K562 (cell line): ENCODE results near the gene KAZN. TPM values are rescaled to one million over a fixed set of nuclear protein-coding genes. Genes with fewer than 3 reads are reported as not detected.

ENCODE experiments used
- ATAC-seq: fragments of 200-7000 bp; cut with Tn5 transposase; 3 replicates; pipeline ENCODE4 v1.9.1; 2020; ENCODE audit warnings: moderate library complexity
- BruUV-seq: library from RNA; stranded (reverse); fragments of 400-500 nt; replicated peaks from 2 replicates; lab custom pipeline; 2021; lab: Mats Ljungman, UMichigan
- CTCF ChIA-PET: fragments of 300-600 bp; formaldehyde crosslinking; extraction: SDS; loops from one replicate; lab custom pipeline; 2021; ENCODE audit warnings: low intra/inter-chr PET ratio; lab: Yijun Ruan, JAX
- POLR2A ChIA-PET: fragments of 300-600, 350-650 bp; sonication (Branson Sonifier 250); formaldehyde crosslinking; extraction: SDS; loops from one replicate; lab custom pipeline; 2021; ENCODE audit warnings: antibody characterized with exemption, inconsistent platforms; lab: Yijun Ruan, JAX
- DNase-seq, 4 experiments: peaks; one replicate each; pipeline versions ENCODE4 v3.0.0 to v3.0.0-alpha.2; 2011 to 2018; ENCODE audit warnings: low spot score in 3 of 4, mixed read lengths in 3 of 4; ENCODE audit errors: extremely low read depth in 1 of 4
- FAIRE-seq: peaks from 2 replicates; lab custom pipeline; 2011; peaks lifted over from hg19 to GRCh38; lab: Jason Lieb, UNC
- H2AFZ ChIP-seq: 2 replicates; pipeline ENCODE4 v1.6.0; 2011; ENCODE audit warnings: low read depth, low read length, control low read depth, inconsistent platforms
- H3K27ac ChIP-seq: fragments of 200-600 bp; 3 replicates; pipeline ENCODE4 v1.8.0; 2011; ENCODE audit warnings: low read depth, mild to moderate bottlenecking, control low read depth, inconsistent platforms, low read length, moderate library complexity, mixed read lengths; ENCODE audit errors: extremely low read depth
- H3K27me3 ChIP-seq, 2 experiments: fragments of 300-600 bp in 1 of 2; 2 replicates in 1 of 2; 3 replicates in 1 of 2; pipeline versions ENCODE4 v1.6.0 to v1.8.0; 2011; ENCODE audit warnings: inconsistent platforms in 2 of 2, low read length in 2 of 2, mild to moderate bottlenecking in 1 of 2, mixed read lengths in 1 of 2, moderate library complexity in 1 of 2; ENCODE audit not compliant: control insufficient read depth in 2 of 2, insufficient read depth in 2 of 2
- H3K36me3 ChIP-seq: fragments of 300-600 bp; 3 replicates; pipeline ENCODE4 v1.8.0; 2011; ENCODE audit warnings: mild to moderate bottlenecking, low read length, inconsistent platforms; ENCODE audit not compliant: control insufficient read depth, insufficient read depth
- H3K4me1 ChIP-seq, 2 experiments: fragments of 200-600 bp in 1 of 2; replicated peaks in 1 of 2; 2 replicates in 1 of 2; 3 replicates in 1 of 2; pipeline versions ENCODE4 v1.5.1 to v1.8.0; 2011; ENCODE audit warnings: inconsistent platforms in 2 of 2, low read length in 2 of 2, mild to moderate bottlenecking in 1 of 2, mixed read lengths in 1 of 2, moderate library complexity in 1 of 2; ENCODE audit not compliant: control insufficient read depth in 2 of 2, insufficient read depth in 2 of 2
- H3K4me2 ChIP-seq: 2 replicates; pipeline ENCODE4 v1.6.1; 2011; ENCODE audit warnings: low read length, control low read depth, inconsistent platforms, mixed read lengths; ENCODE audit not compliant: insufficient read depth
- H3K4me3 ChIP-seq: fragments of 200-600 bp; sonication (generic), shearing (Covaris generic); 2 replicates; pipeline ENCODE4 v1.5.1; 2016; ENCODE audit warnings: control low read depth, inconsistent platforms
- H3K79me2 ChIP-seq: fragments of 200-600 bp; 3 replicates; pipeline ENCODE4 v1.8.0; 2011; ENCODE audit warnings: low read length, inconsistent platforms; ENCODE audit not compliant: control insufficient read depth, insufficient read depth
- H3K9ac ChIP-seq, 2 experiments: 2 replicates each; pipeline versions ENCODE4 v1.6.0 to v1.6.1; 2011; ENCODE audit warnings: low read depth in 2 of 2, low read length in 2 of 2, control low read depth in 1 of 2, inconsistent platforms in 1 of 2, mild to moderate bottlenecking in 1 of 2, mixed read lengths in 1 of 2; ENCODE audit not compliant: insufficient read depth in 1 of 2
- H3K9me1 ChIP-seq: one replicate; pipeline ENCODE4 v1.6.0; 2011; ENCODE audit warnings: inconsistent platforms, mild to moderate bottlenecking, low read length, moderate library complexity; ENCODE audit not compliant: control insufficient read depth, insufficient read depth
- H3K9me3 ChIP-seq: replicated peaks from 2 replicates; pipeline ENCODE4 v1.5.1; 2011; ENCODE audit warnings: low read depth, low read length, inconsistent platforms; ENCODE audit not compliant: control insufficient read depth, insufficient read depth
- H4K20me1 ChIP-seq: replicated peaks from 2 replicates; pipeline ENCODE4 v1.6.1; 2011; ENCODE audit warnings: low read length, inconsistent platforms, mixed read lengths; ENCODE audit not compliant: control insufficient read depth, insufficient read depth
- ATF4 ChIP-seq: fragments of 450-650 bp; formaldehyde crosslinking; IDR thresholded peaks from 2 replicates; pipeline ENCODE4 v1.4.0; 2022; ENCODE audit warnings: mild to moderate bottlenecking, moderate library complexity
- CTCF ChIP-seq, 3 experiments: IDR thresholded peaks in 2 of 3; conservative IDR thresholded peaks in 1 of 3; 2 replicates each; pipeline ENCODE4 v1.5.1; 2011 to 2012; ENCODE audit warnings: low read length in 3 of 3, mild to moderate bottlenecking in 3 of 3, control low read depth in 2 of 3, improper control_type of control experiment in 1 of 3, inconsistent platforms in 1 of 3, low read depth in 1 of 3, mixed read lengths in 1 of 3, moderate library complexity in 1 of 3; ENCODE audit not compliant: insufficient read depth in 2 of 3
- ELF2 ChIP-seq: fragments of 250-450 bp; sonication (Bioruptor Pico); IDR thresholded peaks from 2 replicates; pipeline ENCODE4 v1.5.0; 2021; ENCODE audit warnings: mild to moderate bottlenecking
- EP400 ChIP-seq: fragments of 450-650 bp; IDR thresholded peaks from 2 replicates; pipeline ENCODE4 v1.6.1; 2017; ENCODE audit warnings: antibody characterized with exemption, mild to moderate bottlenecking, moderate library complexity
- HIVEP1 ChIP-seq: fragments of 250-450 bp; sonication (Bioruptor Pico); IDR thresholded peaks from 2 replicates; pipeline ENCODE4 v1.4.0; 2020; ENCODE audit warnings: mild to moderate bottlenecking
- NCOA2 ChIP-seq, 2 experiments: fragments of 450-650 bp; IDR thresholded peaks; 2 replicates each; pipeline ENCODE4 v1.6.1; 2018; ENCODE audit warnings: mild to moderate bottlenecking in 2 of 2, moderate library complexity in 1 of 2; ENCODE audit not compliant: partially characterized antibody in 2 of 2
- POLR2H ChIP-seq: IDR thresholded peaks from 2 replicates; pipeline ENCODE4 v1.6.1; 2016; ENCODE audit warnings: missing genetic modification characterization, low read depth, mild to moderate bottlenecking, control low read depth, missing compliant biosample characterization, moderate library complexity
- RFX7 ChIP-seq: fragments of 250-450 bp; sonication (Bioruptor Pico); IDR thresholded peaks from 2 replicates; pipeline ENCODE4 v1.5.1; 2021; ENCODE audit warnings: mild to moderate bottlenecking
- SMAD4 ChIP-seq: fragments of 250-450 bp; sonication (Bioruptor Pico); conservative IDR thresholded peaks from 2 replicates; pipeline ENCODE4 v1.8.0; 2021; ENCODE audit warnings: inconsistent platforms, mild to moderate bottlenecking, moderate library complexity
- TEAD1 ChIP-seq, 2 experiments: fragments of 450-650 bp in 1 of 2; sonication (generic) in 1 of 2; formaldehyde crosslinking; IDR thresholded peaks; 2 replicates each; pipeline versions ENCODE4 v1.4.0 to v1.8.0; 2020 to 2022; ENCODE audit warnings: mild to moderate bottlenecking in 2 of 2, missing genetic modification reagents in 1 of 2
- ZNF449 ChIP-seq: fragments of 250-450 bp; sonication (Bioruptor Pico); IDR thresholded peaks from 2 replicates; pipeline ENCODE4 v1.8.0; 2022; ENCODE audit warnings: moderate library complexity, mild to moderate bottlenecking, inconsistent platforms
- ZNF589 ChIP-seq: fragments of 200-800 bp; sonication (Bioruptor generic); IDR thresholded peaks from 2 replicates; pipeline ENCODE4 v1.6.1; 2016; ENCODE audit warnings: low read depth, missing genetic modification characterization, missing compliant biosample characterization
- ZNF76 ChIP-seq: fragments of 250-450 bp; sonication (Bioruptor Pico); IDR thresholded peaks from 2 replicates; pipeline ENCODE4 v1.4.0; 2020; ENCODE audit warnings: mild to moderate bottlenecking, moderate library complexity, borderline replicate concordance
- WGBS: fragments of 100-300 bp; shearing (Covaris generic); methylation state at CpG from one replicate; pipeline ENCODE4 v1.1.6; 2016; ENCODE audit warnings: low coverage, mixed read lengths; ENCODE audit not compliant: insufficient coverage; ENCODE audit errors: missing lambda C conversion rate; 5-methylcytosine and 5-hydroxymethylcytosine counted together
- in situ Hi-C: fragments of 300-500 bp; cut with MboI; formaldehyde crosslinking; loops from 4 replicates; pipeline ENCODE4 v1.15.0; 2018; ENCODE audit warnings: inconsistent platforms, mixed read lengths
- intact Hi-C: fragments of 100-400 bp; cut with micrococcal nuclease; formaldehyde crosslinking; loops from 2 replicates; pipeline ENCODE4 v1.14.2; 2022
- polyA plus RNA-seq, 8 experiments: library from polyadenylated mRNA; depleted of rRNA in 4 of 8; stranded (reverse) in 5 of 8; unstranded in 3 of 8; fragments of >200 nt; fragmentation: Nextera tagmentation in 2 of 8; fragmentation: Illumina TruSeq in 1 of 8; extraction: Ambion mirVana in 2 of 8; extraction: Trizol in 1 of 8; gene quantifications; 2 replicates each; pipeline versions ENCODE4 v1.2.1 to v1.2.3, GENCODE V29; 2011 to 2014; ENCODE audit warnings: inconsistent platforms in 1 of 8, missing spikeins in 1 of 8
- total RNA-seq, 7 experiments: library from RNA; depleted of rRNA in 6 of 7; stranded (reverse); fragments of >200 nt in 6 of 7; fragmentation: Illumina TruSeq in 2 of 7; extraction: Trizol in 2 of 7; gene quantifications; 2 replicates each; pipeline versions ENCODE4 v1.2.1 to v1.2.3, GENCODE V29; 2011 to 2021; ENCODE audit warnings: low replicate concordance in 1 of 7

The KAZN gene
- total and polyA plus RNA-seq, 9 of the 15 experiments (the other 6 are each of a cell fraction or from before 2014, with no cell fraction given) = 2.1 to 21.6 (median 5.4) TPM

- TF ChIP-seq CTCF (IDR thresholded peaks at IDR 0.05 in 2 of 3, conservative IDR thresholded peaks at IDR 0.05 in 1 of 3; ENCODE audit: insufficient read depth in 2 of 3, low read depth in 1 of 3, low read length in 3 of 3) (no peak), ZNF589 (CRISPR knock-in tag) (peak; percentile 85; the same call in 1 of the 2 replicates), ATF4 (no peak), SMAD4 (CRISPR knock-in tag) (peak; percentile 75)
Measured at GRCh38 chr1:14881775-14882672, 283.5 kb downstream of the KAZN start (continued).

GRCh38 chr1:14884614-14885175, 286.2 kb downstream of the KAZN start:
- FAIRE-seq = no peak
- intact Hi-C loops = no loop called here
- POLR2A ChIA-PET = interaction anchor here (0.6 to 1.1 kb wide), 5 partner anchors 9 to 103 kb away, joined by 3 to 4 read pairs (median 4); no protein-coding TSS in a partner anchor
- H3K9me1 ChIP-seq = no peaks in the 10 kb centered on the region
- H4K20me1 ChIP-seq = no peaks in the 10 kb centered on the region
- no peak overlapping the region for H3K27ac ChIP-seq
- 26% methylated on average over 15 of the region's 15 CpGs for WGBS
- no TSS peak for BruUV-seq
- no peaks in the 10 kb centered on the region for H3K9me3 ChIP-seq
- 0 out of 4 replicates have a peak overlapping the region, but pooled peaks of 1 of the 2 experiments have one; percentile 21 for H3K9ac ChIP-seq
- peak; percentile 63 for ATAC-seq
- H3K4me1 ChIP-seq = peaks cover 11 to 34% of the 10 kb centered on the region in 2 experiments
- peak overlapping the region; percentile 84 for H2AFZ ChIP-seq
- no peak overlapping the region for H3K4me3 ChIP-seq
- peaks cover 2 to 9% of the 10 kb centered on the region in 2 experiments; a peak in 2 of 5 replicates for H3K27me3 ChIP-seq
- DNase-seq = peak in 1 of 4 experiments; percentile 20
- H3K4me2 ChIP-seq = peak overlapping the region; percentile 46
- CTCF ChIA-PET = no interaction called here
- H3K79me2 ChIP-seq = no peaks in the 10 kb centered on the region
- H3K36me3 ChIP-seq = no peaks in the 10 kb centered on the region
- in situ Hi-C loops = no loop called here
- TF ChIP-seq TEAD1 (CRISPR knock-in tag; IDR thresholded peaks at IDR 0.05) (0 out of 4 replicates have a peak, but pooled peaks of 1 of the 2 experiments have one; percentile 31), ELF2 (CRISPR knock-in tag) (peak; percentile 23; the same call in 1 of the 2 replicates), POLR2H (tag) (peak; percentile 36; the same call in 1 of the 2 replicates), SMAD4 (CRISPR knock-in tag) (peak; percentile 59; the same call in 1 of the 2 replicates), EP400 (no peak; the same call in 1 of the 2 replicates), NCOA2 (IDR thresholded peaks at IDR 0.05; ENCODE audit: partially characterized antibody in 2 of 2) (no peak), ZNF76 (CRISPR knock-in tag) (peak; percentile 16; the same call in 1 of the 2 replicates), RFX7 (CRISPR knock-in tag) (no peak), HIVEP1 (CRISPR knock-in tag) (0 out of 2 replicates have a peak, but pooled peaks have one; percentile 50), ZNF449 (CRISPR knock-in tag) (0 out of 2 replicates have a peak, but pooled peaks have one; percentile 14)
